MV-4-11 (cell line): ENCODE measurements around the gene BCL11A.
"Not testable (repeated sequence)": the region's sequence is repeated elsewhere in the genome, so short reads cannot be mapped to it uniquely, and the experiment has no call there.

Experiments used
- DNase-seq: peaks from one replicate; lab custom pipeline; 2025; lab: John Stamatoyannopoulos, UW

The BCL11A gene

GRCh38 chr2:60432035-60432601 is 121.3 kb downstream of the BCL11A start:
- no peak for DNase-seq

GRCh38 chr2:60429681-60430080 is 123.8 kb downstream of the BCL11A start:
- no peak for DNase-seq

- no peak for DNase-seq
These were observed 126.6 kb downstream of the BCL11A start for GRCh38 chr2:60426880-60427279.

GRCh38 chr2:60426341-60426740 is 127.1 kb downstream of the BCL11A start:
- DNase-seq: no peak

- DNase-seq: peak; percentile 86
These were observed 129.2 kb downstream of the BCL11A start for GRCh38 chr2:60424233-60424632.

GRCh38 chr2:60423505-60423904 is 129.9 kb downstream of the BCL11A start:
- DNase-seq: peak; percentile 73

GRCh38 chr2:60422826-60423483 is 130.5 kb downstream of the BCL11A start:
- DNase-seq: no peak

GRCh38 chr2:60417210-60417609 is 136.2 kb downstream of the BCL11A start:
- not testable (repeated sequence) for DNase-seq

- DNase-seq: peak; percentile 63
These were observed 137.0 kb downstream of the BCL11A start for GRCh38 chr2:60416221-60417008.

GRCh38 chr2:60415814-60416213 is 137.6 kb downstream of the BCL11A start:
- no peak for DNase-seq

GRCh38 chr2:60414495-60415138 is 138.8 kb downstream of the BCL11A start:
- peak; percentile 60 for DNase-seq

- peak; percentile 99 for DNase-seq
These were observed 139.7 kb downstream of the BCL11A start for GRCh38 chr2:60413814-60414168.

GRCh38 chr2:60413069-60413813 is 140.2 kb downstream of the BCL11A start:
- DNase-seq: peak; percentile 74

- no peak for DNase-seq
These were observed 140.8 kb downstream of the BCL11A start for GRCh38 chr2:60412620-60413019.

GRCh38 chr2:60412027-60412426 is 141.4 kb downstream of the BCL11A start:
- DNase-seq: no peak

- peak; percentile 43 for DNase-seq
These were observed 142.2 kb downstream of the BCL11A start for GRCh38 chr2:60411295-60411694.

- no peak for DNase-seq
These were observed 142.9 kb downstream of the BCL11A start for GRCh38 chr2:60410456-60411146.

- no peak for DNase-seq
These were observed 144.0 kb downstream of the BCL11A start for GRCh38 chr2:60409531-60409871.

GRCh38 chr2:60408811-60409530 is 144.5 kb downstream of the BCL11A start:
- no peak for DNase-seq

- DNase-seq: no peak
These were observed 145.2 kb downstream of the BCL11A start for GRCh38 chr2:60408207-60408606.

GRCh38 chr2:60407398-60407797 is 146.1 kb downstream of the BCL11A start:
- DNase-seq: no peak
